ENCODE data around the gene CCDC127.
A peak's percentile ranks its signal among the peaks of the same experiment; 100 is the strongest.
"Not testable (repeated sequence)": the region's sequence is repeated elsewhere in the genome, so short reads cannot be mapped to it uniquely, and the experiment has no call there.

The CCDC127 gene

GRCh38 chr5:171801-172331 lies 46.1 kb downstream of the CCDC127 start:
- no peak for DNase-seq (ENCODE audit: low spot score)

GRCh38 chr5:170971-171800 lies 46.8 kb downstream of the CCDC127 start:
- DNase-seq (ENCODE audit: low spot score) = no peak

GRCh38 chr5:169728-170094 lies 48.2 kb downstream of the CCDC127 start:
- no peak for DNase-seq (ENCODE audit: low spot score)

GRCh38 chr5:169071-169727 lies 48.8 kb downstream of the CCDC127 start:
- no peak for DNase-seq (ENCODE audit: low spot score)

- peak; percentile 48 for DNase-seq (ENCODE audit: low spot score)
Measured at GRCh38 chr5:167982-168660, 49.8 kb downstream of the CCDC127 start.

GRCh38 chr5:167511-167910 lies 50.4 kb downstream of the CCDC127 start:
- no peak for DNase-seq (ENCODE audit: low spot score)

GRCh38 chr5:166441-167372 lies 51.2 kb downstream of the CCDC127 start:
- no peak for DNase-seq (ENCODE audit: low spot score)

- not testable (repeated sequence) for DNase-seq (ENCODE audit: low spot score)
Measured at GRCh38 chr5:164783-165182, 53.2 kb downstream of the CCDC127 start.

GRCh38 chr5:164244-164643 lies 53.7 kb downstream of the CCDC127 start:
- DNase-seq (ENCODE audit: low spot score) = no peak

- DNase-seq (ENCODE audit: low spot score) = no peak
Measured at GRCh38 chr5:163841-164240, 54.1 kb downstream of the CCDC127 start.

GRCh38 chr5:163338-163620 lies 54.7 kb downstream of the CCDC127 start:
- DNase-seq (ENCODE audit: low spot score) = no peak

GRCh38 chr5:162565-163337 lies 55.2 kb downstream of the CCDC127 start:
- DNase-seq (ENCODE audit: low spot score) = no peak

GRCh38 chr5:162190-162564 lies 55.8 kb downstream of the CCDC127 start:
- DNase-seq (ENCODE audit: low spot score) = no peak

GRCh38 chr5:161803-162110 lies 56.2 kb downstream of the CCDC127 start:
- no peak for DNase-seq (ENCODE audit: low spot score)

- no peak for DNase-seq (ENCODE audit: low spot score)
Measured at GRCh38 chr5:160921-161802, 56.8 kb downstream of the CCDC127 start.

GRCh38 chr5:160173-160510 lies 57.8 kb downstream of the CCDC127 start:
- DNase-seq (ENCODE audit: low spot score) = no peak

GRCh38 chr5:159448-160172 lies 58.3 kb downstream of the CCDC127 start:
- DNase-seq (ENCODE audit: low spot score) = no peak

- DNase-seq (ENCODE audit: low spot score) = no peak
Measured at GRCh38 chr5:158807-159447, 59.0 kb downstream of the CCDC127 start.

- DNase-seq (ENCODE audit: low spot score) = no peak
Measured at GRCh38 chr5:157801-158200, 60.2 kb downstream of the CCDC127 start.
